HepG2 (cell line): Measurements from ENCODE around the gene CD302. TPM values are rescaled to one million over a fixed set of nuclear protein-coding genes. Genes with fewer than 3 reads are reported as not detected.

Experiments
- ATAC-seq: fragments of 200-7000 bp; cut with Tn5 transposase; 3 replicates; pipeline ENCODE4 v1.9.1; 2020; ENCODE audit warnings: mild to moderate bottlenecking, moderate library complexity
- BruUV-seq: library from RNA; stranded (reverse); fragments of 400-500 nt; replicated peaks from 2 replicates; lab custom pipeline; 2021; lab: Mats Ljungman, UMichigan
- CTCF ChIA-PET: fragments of 300-600 bp; formaldehyde crosslinking; extraction: SDS; loops from one replicate; lab custom pipeline; 2021; ENCODE audit warnings: low total read pairs, inconsistent platforms, low intra/inter-chr PET ratio; lab: Yijun Ruan, JAX
- POLR2A ChIA-PET: fragments of 350-600 bp; sonication (Branson Sonifier 250); formaldehyde crosslinking; loops from one replicate; lab custom pipeline; 2020; ENCODE audit warnings: antibody characterized with exemption, inconsistent platforms; lab: Yijun Ruan, JAX
- DNase-seq: peaks from one replicate; pipeline ENCODE4 v3.0.0-alpha.2; 2015; ENCODE audit warnings: low spot score
- FAIRE-seq: peaks from 3 replicates; lab custom pipeline; 2011; peaks lifted over from hg19 to GRCh38; lab: Jason Lieb, UNC
- H2AFZ ChIP-seq: one replicate; pipeline ENCODE4 v1.6.1; 2011; ENCODE audit warnings: low read length, inconsistent platforms
- H3K27ac ChIP-seq: fragments of 300-600 bp; 3 replicates; pipeline ENCODE4 v1.8.0; 2011; ENCODE audit warnings: mixed run types, mild to moderate bottlenecking, mixed read lengths, low read length, inconsistent platforms; ENCODE audit not compliant: insufficient read depth; ENCODE audit errors: extremely low read length
- H3K27me3 ChIP-seq, 2 experiments: fragments of 200-600 bp in 1 of 2; 2 replicates in 1 of 2; 3 replicates in 1 of 2; pipeline versions ENCODE4 v1.6.0 to v1.8.0; 2011; ENCODE audit warnings: low read length in 2 of 2, mild to moderate bottlenecking in 2 of 2, moderate library complexity in 2 of 2, inconsistent platforms in 1 of 2; ENCODE audit not compliant: insufficient read depth in 2 of 2, control insufficient read depth in 1 of 2
- H3K36me3 ChIP-seq, 2 experiments: fragments of 200-600 bp in 1 of 2; replicated peaks in 1 of 2; 2 replicates in 1 of 2; 3 replicates in 1 of 2; pipeline versions ENCODE4 v1.5.1 to v1.8.0; 2011; ENCODE audit warnings: low read length in 2 of 2, inconsistent platforms in 1 of 2; ENCODE audit not compliant: insufficient read depth in 2 of 2, control insufficient read depth in 1 of 2
- H3K4me1 ChIP-seq: 2 replicates; pipeline ENCODE4 v1.5.1; 2012; ENCODE audit warnings: low read length, inconsistent platforms; ENCODE audit not compliant: insufficient read depth
- H3K4me2 ChIP-seq: 2 replicates; pipeline ENCODE4 v1.6.0; 2011; ENCODE audit warnings: low read depth, low read length, inconsistent platforms
- H3K4me3 ChIP-seq, 3 experiments: fragments of 200-600 bp in 1 of 3; sonication (generic), shearing (Covaris generic) in 1 of 3; replicated peaks in 1 of 3; 2 replicates each; pipeline ENCODE4 v1.5.1; 2011 to 2016; ENCODE audit warnings: low read length in 3 of 3, inconsistent platforms in 2 of 3, low read depth in 2 of 3, mild to moderate bottlenecking in 2 of 3, control low read depth in 1 of 3, mixed read lengths in 1 of 3; ENCODE audit not compliant: insufficient read depth in 1 of 3
- H3K79me2 ChIP-seq: one replicate; pipeline ENCODE4 v1.6.1; 2011; ENCODE audit warnings: low read length, inconsistent platforms; ENCODE audit not compliant: insufficient read depth
- H3K9ac ChIP-seq: 2 replicates; pipeline ENCODE4 v1.6.0; 2011; ENCODE audit warnings: mild to moderate bottlenecking, low read depth, low read length, inconsistent platforms; ENCODE audit not compliant: insufficient read depth
- H3K9me3 ChIP-seq: 2 replicates; pipeline ENCODE4 v1.5.1; 2012; ENCODE audit warnings: mild to moderate bottlenecking, low read length
- H4K20me1 ChIP-seq: 2 replicates; pipeline ENCODE4 v1.6.0; 2011; ENCODE audit warnings: inconsistent platforms, mild to moderate bottlenecking, low read length, moderate library complexity; ENCODE audit not compliant: insufficient read depth
- AGO1 ChIP-seq: fragments of 200-400 bp; formaldehyde crosslinking; IDR thresholded peaks from 2 replicates; pipeline ENCODE4 v1.6.1; 2017; ENCODE audit warnings: mild to moderate bottlenecking, low read depth, low read length, moderate library complexity; ENCODE audit not compliant: poor library complexity, severe bottlenecking
- BRF2 ChIP-seq: sonication (generic); formaldehyde crosslinking; IDR thresholded peaks from 2 replicates; pipeline ENCODE4 v1.8.1; 2022; ENCODE audit warnings: mild to moderate bottlenecking, missing genetic modification reagents
- FOXO4 ChIP-seq: sonication (generic); formaldehyde crosslinking; conservative IDR thresholded peaks from 2 replicates; pipeline ENCODE4 v1.8.1; 2023; ENCODE audit warnings: missing genetic modification reagents
- GATAD2A ChIP-seq: IDR thresholded peaks from 2 replicates; pipeline ENCODE4 v1.6.1; 2016
- MAFF ChIP-seq: IDR thresholded peaks from 2 replicates; pipeline ENCODE4 v1.6.1; 2011; ENCODE audit warnings: low read depth, low read length, improper control_type of control experiment
- NCOA1 ChIP-seq: sonication (generic); formaldehyde crosslinking; IDR thresholded peaks from 2 replicates; pipeline ENCODE4 v1.9.0; 2021; ENCODE audit warnings: missing genetic modification reagents
- NFKBIZ ChIP-seq: IDR thresholded peaks from 2 replicates; pipeline ENCODE4 v1.6.1; 2018; ENCODE audit warnings: missing genetic modification reagents, missing compliant biosample characterization
- PREB ChIP-seq: sonication (generic); formaldehyde crosslinking; IDR thresholded peaks from 2 replicates; pipeline ENCODE4 v1.4.0; 2020; ENCODE audit warnings: missing genetic modification reagents
- RBM22 ChIP-seq: fragments of 200-400 bp; formaldehyde crosslinking; optimal IDR thresholded peaks from 2 replicates; pipeline ENCODE3; 2017; ENCODE audit warnings: mild to moderate bottlenecking, low read length, moderate library complexity
- SRY ChIP-seq: sonication (generic); formaldehyde crosslinking; IDR thresholded peaks from 2 replicates; pipeline ENCODE4 v1.8.0; 2022; ENCODE audit warnings: mild to moderate bottlenecking, missing genetic modification reagents
- TSC22D2 ChIP-seq: sonication (generic); formaldehyde crosslinking; IDR thresholded peaks from 2 replicates; pipeline ENCODE4 v1.5.1; 2020; ENCODE audit warnings: missing genetic modification reagents, mild to moderate bottlenecking, borderline replicate concordance
- ZBTB14 ChIP-seq: sonication (generic); formaldehyde crosslinking; IDR thresholded peaks from 2 replicates; pipeline ENCODE4 v1.4.0; 2020; ENCODE audit warnings: missing genetic modification reagents
- ZBTB25 ChIP-seq: IDR thresholded peaks from 2 replicates; pipeline ENCODE4 v1.6.1; 2018; ENCODE audit warnings: missing genetic modification reagents
- ZNF317 ChIP-seq: sonication (generic); formaldehyde crosslinking; IDR thresholded peaks from 2 replicates; pipeline ENCODE4 v1.5.0; 2020; ENCODE audit warnings: mild to moderate bottlenecking, missing genetic modification reagents
- ZNF431 ChIP-seq: sonication (generic); formaldehyde crosslinking; IDR thresholded peaks from 2 replicates; pipeline ENCODE4 v1.9.0; 2022; ENCODE audit warnings: missing genetic modification reagents, low read depth, mild to moderate bottlenecking, borderline replicate concordance
- ZNF44 ChIP-seq: sonication (generic); formaldehyde crosslinking; IDR thresholded peaks from 2 replicates; pipeline ENCODE4 v1.5.1; 2020; ENCODE audit warnings: mild to moderate bottlenecking, missing genetic modification reagents
- ZNF552 ChIP-seq: sonication (generic); formaldehyde crosslinking; IDR thresholded peaks from 2 replicates; pipeline ENCODE4 v1.9.0; 2022; ENCODE audit warnings: missing genetic modification reagents, mild to moderate bottlenecking, borderline replicate concordance
- ZNF576 ChIP-seq: sonication (generic); formaldehyde crosslinking; IDR thresholded peaks from 2 replicates; pipeline ENCODE4 v1.4.0; 2020; ENCODE audit warnings: mild to moderate bottlenecking, missing genetic modification reagents
- ZNF580 ChIP-seq: IDR thresholded peaks from 2 replicates; pipeline ENCODE4 v1.6.1; 2016; ENCODE audit warnings: low read depth, borderline replicate concordance
- WGBS: methylation state at CpG from one replicate; pipeline ENCODE4 v1.1.6; 2017; ENCODE audit warnings: low lambda C conversion rate; 5-methylcytosine and 5-hydroxymethylcytosine counted together
- in situ Hi-C: cut with HindIII; loops from 2 replicates; pipeline ENCODE4 v1.10.0; 2017; ENCODE audit warnings: low pct_unique_long_range_greater_than_20kb; ENCODE audit not compliant: extremely low pct_ligation_motif_present
- intact Hi-C: fragments of 100-400 bp; cut with micrococcal nuclease; formaldehyde crosslinking; loops from one replicate; pipeline ENCODE4 v1.10.0; 2022; ENCODE audit not compliant: unreplicated experiment
- polyA plus RNA-seq, 8 experiments: library from polyadenylated mRNA; depleted of rRNA in 3 of 8; stranded (reverse) in 7 of 8; unstranded in 1 of 8; fragments of >200 nt; fragmentation: Illumina TruSeq in 4 of 8; extraction: Trizol in 4 of 8; gene quantifications; 2 replicates each; pipeline versions ENCODE4 v1.2.1 to v1.2.3, GENCODE V29; 2011 to 2016; ENCODE audit warnings: low read depth in 4 of 8, missing spikeins in 1 of 8, mixed read lengths in 1 of 8; ENCODE audit not compliant: insufficient read depth in 1 of 8
- total RNA-seq, 5 experiments: library from RNA; depleted of rRNA; stranded (reverse); fragments of >200 nt; fragmentation: Illumina TruSeq; extraction: Trizol; gene quantifications; 2 replicates each; pipeline ENCODE4 v1.2.3, GENCODE V29; 2016; ENCODE audit warnings: low read depth in 1 of 5

CD302 gene
- total and polyA plus RNA-seq, 2 of the 13 experiments (the other 11 are each of a cell fraction or from before 2014, with no cell fraction given) = 8.0 to 15.6 TPM

GRCh38 chr2:159736048-159736447 lies 62.0 kb downstream of the CD302 start:
- Histone ChIP-seq H3K4me1 (no peaks in the 10 kb centered on the region), H2AFZ (no peak overlapping the region), H3K27me3 (no peaks in the 10 kb centered on the region), H3K4me3 (no peak overlapping the region), H3K9ac (no peak overlapping the region), H3K4me2 (no peak overlapping the region), H3K79me2 (peaks cover 78% of the 10 kb centered on the region), H4K20me1 (peaks cover 43% of the 10 kb centered on the region), H3K27ac (no peak overlapping the region), H3K9me3 (no peaks in the 10 kb centered on the region), H3K36me3 (peaks cover 40 to 80% of the 10 kb centered on the region in 2 experiments)
- WGBS = 85% methylated on average over 3 of the region's 3 CpGs
- in situ Hi-C loops (no loop called here), intact Hi-C loops (no loop called here)
- FAIRE-seq = peak; percentile 28
- ChIA-PET POLR2A (interaction anchor here (2.1 kb wide), 1 partner anchor 24 kb away, joined by 5 read pairs; the partner anchor contains the start of gene MARCHF7), CTCF (no interaction called here)
- no peak for ATAC-seq
- DNase-seq = no peak
- BruUV-seq = no TSS peak
- TF ChIP-seq ZNF431 (CRISPR knock-in tag) (no peak), FOXO4 (CRISPR knock-in tag) (no peak), PREB (no peak), AGO1 (no peak), NFKBIZ (CRISPR knock-in tag) (no peak), BRF2 (CRISPR knock-in tag) (no peak), MAFF (peak; percentile 47; the same call in 1 of the 2 replicates), ZNF576 (no peak), ZNF44 (no peak), ZNF317 (CRISPR knock-in tag) (no peak), RBM22 (peak; percentile 32), ZNF552 (CRISPR knock-in tag) (no peak), ZNF580 (no peak), NCOA1 (CRISPR knock-in tag) (no peak), SRY (no peak), GATAD2A (CRISPR knock-in tag) (no peak), ZBTB14 (CRISPR knock-in tag) (0 out of 2 replicates have a peak, but pooled peaks have one; percentile 18), TSC22D2 (CRISPR knock-in tag) (no peak), ZBTB25 (CRISPR knock-in tag) (no peak)
